DMS53 treated with DMSO at 0.1 percent for 48 hours (cell line): ENCODE measurements around the gene GID4.
A peak's percentile ranks its signal among the peaks of the same experiment; 100 is the strongest.
"Not testable (repeated sequence)": the region's sequence is repeated elsewhere in the genome, so short reads cannot be mapped to it uniquely, and the experiment has no call there.

Experiments used
- DNase-seq: peaks from one replicate; lab custom pipeline; 2025; ENCODE audit not compliant: unreplicated experiment; lab: John Stamatoyannopoulos, UW

GID4 gene

DNA sequence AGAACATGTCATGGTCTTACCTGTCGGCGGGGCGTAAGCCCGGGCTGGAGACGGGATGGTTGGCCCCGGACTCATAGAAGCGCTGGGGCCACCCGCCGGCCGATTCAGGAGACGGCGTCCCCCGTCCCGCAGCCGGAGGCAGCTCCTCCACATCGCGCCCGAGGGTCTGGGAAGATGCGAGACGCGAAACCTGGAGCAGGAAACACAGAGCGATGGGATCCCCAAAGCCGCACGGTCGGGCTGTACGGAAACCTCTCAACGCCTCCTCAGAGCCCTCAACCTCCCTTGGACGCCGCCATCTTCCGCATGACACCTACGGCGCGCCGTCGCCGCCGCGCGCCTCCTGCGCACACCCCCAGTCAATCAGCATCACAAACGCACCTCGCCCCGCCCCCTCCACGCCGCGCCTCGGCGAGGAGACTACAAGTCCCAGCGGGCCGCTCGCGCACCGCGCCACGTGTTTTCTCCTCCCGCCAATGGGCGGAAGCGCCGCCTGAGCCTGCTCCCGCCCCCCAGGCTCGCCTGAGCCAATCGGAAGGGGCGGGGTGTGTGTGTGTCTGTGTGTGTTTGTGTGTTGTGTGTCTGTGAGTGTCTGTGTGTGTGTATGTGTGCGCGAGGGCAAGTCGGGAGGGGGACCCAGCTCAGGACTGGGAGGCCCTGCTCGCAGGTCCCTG is at the start of gene GID4, which contains the start of gene ATPAF2:
Gene GID4, plus strand, starts transcription at position 548 of the 674 bp plus-strand sequence. Its CDS starts 57 bp downstream, at position 605.
Gene ATPAF2, minus strand, starts transcription at position 308 of the 674 bp plus-strand sequence. Its CDS starts 155 bp downstream, at position 153.
- peak; percentile 88 for DNase-seq

DNA sequence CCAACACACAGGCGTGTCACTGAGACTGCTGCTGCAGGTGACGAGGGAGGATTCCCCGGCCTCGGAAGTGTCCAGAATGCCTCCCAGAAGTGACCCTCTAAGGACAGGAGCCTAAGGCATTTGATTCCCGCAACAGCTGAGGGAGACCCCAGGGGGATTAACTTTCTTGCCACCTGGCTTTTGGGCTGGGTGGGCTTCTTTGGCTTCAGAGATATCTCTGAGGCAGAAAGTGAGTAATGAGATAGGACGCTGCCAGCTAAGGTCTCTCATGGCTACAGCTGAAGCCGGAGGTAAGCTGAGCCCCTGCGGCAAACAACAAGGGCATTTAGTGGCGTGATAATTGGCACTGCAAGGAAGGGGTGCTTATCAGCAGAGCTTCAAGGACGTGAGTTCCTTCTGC is 49.6 kb upstream of the GID4 start:
- DNase-seq, result no peak

DNA sequence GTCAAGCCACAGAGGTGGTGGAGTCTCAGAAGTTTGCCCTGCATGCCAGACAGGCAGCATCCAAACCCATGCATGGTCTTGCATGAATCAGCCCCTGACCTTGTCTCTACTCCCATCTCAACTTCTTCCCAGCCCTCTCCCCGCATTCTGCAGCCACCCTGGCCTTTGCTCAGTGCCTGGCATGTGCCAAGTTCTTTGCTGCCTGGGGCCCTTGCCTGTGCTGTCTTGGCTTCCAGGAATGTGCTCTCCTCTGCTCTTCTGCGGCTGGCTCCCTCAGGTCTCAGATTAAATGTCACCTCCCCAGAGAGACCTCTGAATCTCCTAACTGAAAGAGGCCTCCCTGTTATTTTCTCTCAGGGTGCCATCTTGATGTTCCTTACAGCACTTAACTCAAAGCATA is 48.9 kb upstream of the GID4 start:
- DNase-seq, result no peak

DNA sequence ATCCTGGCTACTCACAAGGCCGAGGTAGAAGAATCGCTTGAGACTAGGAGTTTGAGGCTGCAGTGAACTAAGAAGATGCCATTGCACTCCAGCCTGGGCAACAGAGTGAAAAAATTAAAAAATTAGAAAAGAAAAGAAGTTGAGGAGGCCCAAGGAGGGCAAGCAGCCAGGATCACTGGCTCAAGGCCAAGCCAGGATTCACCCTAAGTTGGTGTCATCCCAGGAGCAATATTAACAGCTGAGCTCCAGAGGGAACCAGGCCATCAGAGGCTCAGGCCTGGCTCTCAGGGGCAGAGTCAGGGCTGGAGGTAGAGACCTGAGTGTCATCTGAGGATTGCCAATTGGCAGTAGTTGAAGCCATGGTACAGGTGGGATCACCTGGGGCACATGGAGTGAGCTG is 45.8 kb upstream of the GID4 start:
- no peak for DNase-seq

DNA sequence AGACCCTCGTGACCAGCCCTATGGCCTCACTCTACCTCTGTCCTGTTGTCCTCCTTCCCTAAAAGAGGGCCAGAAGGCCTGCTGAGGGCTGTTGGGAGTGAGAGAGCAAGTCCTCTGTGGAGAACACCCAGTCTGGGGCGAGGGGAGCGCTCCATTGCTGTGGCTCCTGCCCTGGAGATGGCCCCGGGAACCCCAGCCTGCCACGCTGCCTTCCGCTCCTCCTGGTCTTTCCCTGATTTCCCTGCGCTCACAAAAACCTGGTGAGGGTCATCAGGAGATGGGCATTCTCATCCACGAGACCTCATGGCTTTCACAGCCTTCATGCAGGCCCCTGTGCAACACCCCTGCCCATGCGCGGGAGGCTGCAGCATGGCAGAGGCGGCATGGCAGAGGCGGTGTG is 45.4 kb upstream of the GID4 start:
- no peak for DNase-seq

DNA sequence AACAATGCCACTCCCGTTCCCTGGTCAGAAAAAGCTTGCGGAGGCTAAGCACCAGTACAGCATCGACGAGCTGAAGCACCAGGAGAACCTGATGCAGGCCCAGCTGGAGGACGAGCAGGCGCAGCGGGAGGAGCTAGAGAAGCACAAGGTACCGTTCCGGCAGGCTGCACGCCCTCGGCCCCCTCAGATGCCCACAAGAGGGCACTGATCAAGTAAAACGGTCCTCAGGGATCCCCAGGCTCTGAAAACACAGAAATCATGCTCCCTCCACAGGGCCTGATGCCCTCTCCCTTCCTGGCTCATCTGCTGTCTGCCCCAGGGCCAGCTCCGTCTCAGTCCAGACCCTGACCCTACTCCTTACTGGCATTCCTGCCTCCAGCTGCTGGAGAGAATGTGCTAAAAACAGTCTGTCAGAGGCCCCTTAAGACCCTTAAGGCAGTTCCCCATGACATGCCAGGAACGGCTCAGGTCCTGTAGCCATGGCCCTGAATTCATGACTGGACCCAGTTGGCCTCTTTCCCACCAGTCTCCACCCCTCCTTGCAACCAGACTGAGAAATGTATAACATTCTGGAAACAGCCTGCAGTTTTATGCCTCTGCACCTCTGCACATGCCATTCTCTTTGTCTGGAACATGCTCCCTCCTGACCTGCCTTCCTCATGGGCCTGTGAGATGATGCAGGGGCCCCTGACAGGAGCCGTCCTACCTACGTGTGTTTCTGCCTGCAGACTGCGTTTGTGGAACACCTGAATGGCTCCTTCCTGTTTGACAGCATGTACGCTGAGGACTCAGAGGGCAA is 44.7 kb upstream of the GID4 start:
- DNase-seq, result no peak

DNA sequence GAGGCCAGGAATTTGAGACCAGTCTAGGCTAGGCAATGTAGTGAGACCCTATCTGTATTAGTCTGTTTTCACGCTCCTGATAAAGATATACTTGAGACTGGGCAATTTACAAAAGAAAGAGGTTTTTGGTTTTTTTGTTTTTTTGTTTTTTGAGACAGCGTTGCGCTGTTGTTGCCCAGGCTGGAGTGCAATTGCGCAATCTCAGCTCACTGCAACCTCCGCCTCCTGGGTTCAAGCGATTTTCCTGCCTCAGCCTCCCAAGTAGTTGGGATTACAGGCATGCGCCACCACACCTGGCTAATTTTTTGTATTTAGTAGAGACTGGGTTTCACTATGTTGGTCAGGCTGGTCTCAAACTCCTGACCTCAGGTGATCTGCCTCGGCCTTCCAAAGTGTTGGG is 43.3 kb upstream of the GID4 start:
- not testable (repeated sequence) for DNase-seq

DNA sequence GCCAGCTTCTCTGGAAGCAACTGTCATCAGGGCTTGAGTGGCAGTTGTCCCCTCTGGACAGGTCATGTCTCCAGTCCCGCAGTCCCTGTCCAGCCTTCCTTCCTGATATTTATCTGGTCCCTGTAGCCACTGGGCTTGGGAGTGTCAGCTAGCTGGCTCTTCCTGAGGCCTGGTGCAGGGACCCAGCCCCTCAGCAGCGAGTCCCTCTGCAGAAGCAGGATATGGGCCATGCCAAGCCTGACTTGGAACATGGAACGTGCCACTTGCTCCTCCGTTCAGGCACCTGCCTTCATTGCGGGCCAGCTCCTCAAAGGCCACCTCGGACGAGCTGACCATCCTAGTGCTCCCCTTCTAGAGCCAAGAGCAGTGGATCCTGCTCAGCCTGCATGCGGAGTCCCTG is 40.3 kb upstream of the GID4 start:
- DNase-seq, result no peak

DNA sequence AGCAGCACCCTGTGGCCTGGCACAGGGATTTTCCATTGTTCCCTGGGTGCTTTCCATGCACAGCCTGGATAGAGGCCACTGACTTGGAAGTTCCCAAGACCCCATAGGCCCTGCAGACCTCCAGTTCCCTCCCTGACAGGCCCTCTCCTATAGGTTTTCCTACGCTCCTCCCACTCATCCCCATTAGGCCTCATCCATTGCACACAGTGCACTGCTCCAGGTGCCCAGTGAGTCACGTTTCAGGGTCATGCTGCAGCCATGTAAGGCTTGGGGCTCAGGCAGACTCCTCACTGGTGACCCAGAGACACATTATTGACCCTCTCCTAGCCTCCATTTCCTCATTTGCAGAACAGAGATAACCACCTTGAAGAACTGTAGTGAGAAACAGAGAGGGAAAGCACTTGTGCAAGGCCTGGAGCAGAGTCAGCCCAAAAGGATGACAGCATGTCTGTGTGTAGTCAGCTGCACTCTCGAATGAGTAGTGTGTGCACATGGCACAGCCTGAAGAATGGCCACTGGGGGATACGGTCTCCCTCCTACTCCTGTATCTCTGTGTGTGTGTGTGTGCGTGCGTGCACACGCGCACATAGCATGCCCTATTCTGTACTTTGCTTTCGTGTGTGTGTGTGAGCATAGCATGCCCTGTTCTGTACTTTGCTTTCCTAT is 39.7 kb upstream of the GID4 start:
- no peak for DNase-seq

DNA sequence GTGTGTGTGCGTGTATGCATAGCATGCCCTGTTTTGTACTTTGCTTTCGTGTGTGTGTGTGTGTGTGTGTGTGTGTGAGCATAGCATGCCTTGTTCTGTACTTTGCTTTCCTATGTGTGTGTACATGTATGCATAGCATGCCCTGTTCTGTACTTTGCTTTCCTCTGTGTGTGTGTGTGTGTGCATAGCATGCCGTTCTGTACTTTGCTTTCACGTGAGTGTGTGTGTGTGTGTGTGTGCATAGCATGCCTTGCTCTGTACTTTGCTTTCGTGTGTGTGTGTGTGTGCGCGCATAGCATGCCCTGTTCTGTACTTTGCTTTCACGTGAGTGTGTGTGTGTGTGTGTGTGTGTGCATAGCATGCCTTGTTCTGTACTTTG is 39.2 kb upstream of the GID4 start:
- no peak for DNase-seq

DNA sequence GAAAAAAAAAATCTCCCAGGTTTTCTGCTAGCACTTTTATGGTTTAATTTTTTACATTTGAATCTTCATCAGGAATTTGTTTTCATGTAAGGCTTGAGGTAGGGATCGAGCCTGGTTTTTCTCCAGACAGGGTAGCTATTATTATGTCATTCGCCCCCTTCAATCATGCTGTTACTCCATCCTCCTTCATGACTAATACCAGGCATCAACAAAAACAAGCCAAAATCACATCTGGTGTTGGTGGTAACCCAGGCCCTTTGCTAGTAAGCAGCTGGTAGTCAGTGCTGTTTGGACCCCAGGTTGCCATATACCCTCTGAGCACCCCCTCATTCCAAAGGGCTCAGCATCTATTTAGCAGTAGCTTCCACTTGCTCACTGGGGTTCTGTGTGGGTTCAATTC is 37.0 kb upstream of the GID4 start:
- DNase-seq, result no peak

DNA sequence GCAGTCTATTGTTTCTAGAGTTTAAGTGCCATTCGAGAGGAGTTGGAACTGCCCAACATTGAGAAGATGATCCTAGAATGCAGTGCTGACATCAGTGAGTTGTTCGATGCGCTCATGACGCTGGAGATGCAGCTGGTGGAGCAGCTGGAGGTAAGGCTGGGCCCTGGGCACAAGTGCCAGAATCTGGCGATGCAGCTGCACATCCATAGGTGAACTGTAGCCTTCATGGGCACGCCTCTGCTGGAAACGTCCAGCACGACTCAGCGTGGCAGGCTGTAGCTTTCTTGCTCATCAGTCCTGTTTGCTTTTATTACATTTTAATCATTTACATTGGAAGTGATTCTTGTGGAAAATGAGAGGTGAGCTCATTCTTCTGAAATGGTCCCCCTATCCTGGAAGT is 34.9 kb upstream of the GID4 start:
- DNase-seq, result no peak

DNA sequence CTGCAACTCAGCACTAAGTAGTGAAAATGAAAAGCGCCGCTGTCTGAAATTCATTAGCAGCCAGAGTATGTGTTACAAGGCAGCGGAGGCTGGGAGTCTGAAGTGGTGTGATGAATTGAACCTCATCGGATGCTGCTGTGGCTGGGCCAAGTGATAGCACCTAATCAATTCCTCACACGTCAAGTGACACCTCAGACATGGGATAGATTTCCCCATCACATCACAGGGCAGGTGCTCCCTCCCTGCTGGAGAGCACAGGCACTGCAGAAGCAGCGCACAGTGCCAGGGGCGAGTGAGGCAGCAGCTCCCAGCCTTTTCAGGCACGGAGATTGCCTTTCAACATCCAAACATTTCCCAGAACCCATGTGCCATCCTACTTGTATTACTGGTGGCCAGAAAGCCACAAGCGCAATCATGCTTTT is 34.3 kb upstream of the GID4 start:
- no peak for DNase-seq

DNA sequence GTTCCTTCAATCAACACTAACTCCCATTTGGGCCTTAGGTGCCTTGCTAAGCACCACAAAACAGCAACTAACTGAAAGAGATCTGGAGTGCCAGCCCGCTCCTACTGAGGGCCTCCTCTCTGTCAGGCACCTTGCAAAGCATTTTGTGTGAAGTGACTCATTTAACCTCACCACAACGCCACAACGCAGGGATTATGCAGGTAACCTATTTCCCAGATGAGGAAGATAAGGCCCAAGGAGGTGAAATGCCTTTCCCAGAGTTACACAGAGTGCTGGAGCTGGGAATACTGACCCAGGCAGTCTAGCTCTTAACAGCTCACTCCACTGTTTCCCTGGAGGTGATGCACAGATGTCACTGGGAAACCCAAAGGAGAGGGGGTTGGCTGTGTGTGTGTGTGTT is 33.7 kb upstream of the GID4 start:
- no peak for DNase-seq

DNA sequence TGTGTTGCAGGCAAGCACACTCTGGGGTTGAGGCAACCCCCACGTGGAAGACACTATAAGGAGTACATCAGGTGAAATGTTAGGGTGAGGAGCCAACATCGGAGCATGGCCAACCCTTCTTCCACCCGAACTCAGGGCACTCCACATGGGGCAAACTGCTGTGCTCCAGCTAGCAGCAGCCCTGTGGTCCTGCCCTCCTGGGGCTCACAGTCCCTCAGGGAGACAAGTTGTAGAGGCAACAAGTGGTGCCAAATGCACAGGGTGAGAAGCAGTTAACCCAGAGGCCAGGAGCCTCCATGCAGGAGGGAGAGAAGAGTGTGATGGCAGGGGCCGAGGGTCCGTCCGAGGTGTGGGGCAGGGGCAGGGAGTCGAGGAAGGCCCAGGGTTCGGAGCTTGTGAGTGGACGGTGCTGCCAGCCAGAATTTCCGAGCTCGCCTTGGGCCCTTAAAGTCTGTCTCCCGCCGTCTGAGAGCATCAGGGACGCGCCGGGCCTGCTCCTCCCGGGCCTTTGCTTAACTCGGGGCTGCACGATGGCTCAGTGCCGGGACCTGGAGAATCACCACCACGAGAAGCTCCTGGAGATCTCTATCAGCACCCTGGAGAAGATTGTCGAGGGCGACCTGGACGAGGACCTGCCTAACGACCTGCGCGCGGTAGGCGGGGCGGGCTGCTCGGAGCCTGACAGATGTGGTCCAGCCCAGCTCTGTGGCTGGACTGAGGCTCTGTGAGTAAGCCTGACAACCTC is 32.5 kb upstream of the GID4 start:
- no peak for DNase-seq

DNA sequence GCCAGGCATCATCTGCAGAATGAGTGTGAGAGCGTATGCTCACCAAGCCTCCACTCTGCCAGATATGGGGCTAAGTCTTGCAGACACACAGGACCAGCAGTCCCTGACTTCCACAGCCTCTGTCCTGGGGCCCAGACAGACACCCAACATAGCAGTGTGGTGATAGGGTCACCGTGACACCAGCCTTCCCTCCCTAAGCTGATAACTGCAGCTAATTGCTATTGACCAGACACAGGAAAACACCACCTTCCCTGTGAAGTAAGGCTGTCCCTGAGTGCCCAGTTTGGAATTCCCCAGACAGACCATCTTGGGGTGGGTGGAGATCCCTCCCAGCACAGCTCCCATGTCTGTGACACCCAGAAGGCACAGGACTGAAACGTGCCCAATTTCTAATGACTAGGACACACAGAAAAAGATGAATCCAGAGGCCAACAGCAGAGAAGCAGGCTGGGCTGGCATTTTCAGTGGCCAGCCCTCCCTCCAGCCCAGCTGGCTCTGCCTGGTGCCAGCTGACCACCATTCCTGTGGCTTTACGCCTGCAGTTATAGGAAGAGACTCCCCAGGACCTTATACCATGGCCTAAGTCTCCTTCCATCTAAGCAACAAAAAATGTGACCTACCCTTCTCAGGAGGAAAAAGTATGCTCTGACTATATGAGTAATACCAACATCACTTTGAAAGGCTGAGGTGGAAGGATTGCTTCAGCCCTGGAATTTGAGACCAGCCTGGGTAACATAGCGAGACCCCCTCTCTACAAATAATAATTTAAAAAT is 30.5 kb upstream of the GID4 start:
- DNase-seq, result no peak

DNA sequence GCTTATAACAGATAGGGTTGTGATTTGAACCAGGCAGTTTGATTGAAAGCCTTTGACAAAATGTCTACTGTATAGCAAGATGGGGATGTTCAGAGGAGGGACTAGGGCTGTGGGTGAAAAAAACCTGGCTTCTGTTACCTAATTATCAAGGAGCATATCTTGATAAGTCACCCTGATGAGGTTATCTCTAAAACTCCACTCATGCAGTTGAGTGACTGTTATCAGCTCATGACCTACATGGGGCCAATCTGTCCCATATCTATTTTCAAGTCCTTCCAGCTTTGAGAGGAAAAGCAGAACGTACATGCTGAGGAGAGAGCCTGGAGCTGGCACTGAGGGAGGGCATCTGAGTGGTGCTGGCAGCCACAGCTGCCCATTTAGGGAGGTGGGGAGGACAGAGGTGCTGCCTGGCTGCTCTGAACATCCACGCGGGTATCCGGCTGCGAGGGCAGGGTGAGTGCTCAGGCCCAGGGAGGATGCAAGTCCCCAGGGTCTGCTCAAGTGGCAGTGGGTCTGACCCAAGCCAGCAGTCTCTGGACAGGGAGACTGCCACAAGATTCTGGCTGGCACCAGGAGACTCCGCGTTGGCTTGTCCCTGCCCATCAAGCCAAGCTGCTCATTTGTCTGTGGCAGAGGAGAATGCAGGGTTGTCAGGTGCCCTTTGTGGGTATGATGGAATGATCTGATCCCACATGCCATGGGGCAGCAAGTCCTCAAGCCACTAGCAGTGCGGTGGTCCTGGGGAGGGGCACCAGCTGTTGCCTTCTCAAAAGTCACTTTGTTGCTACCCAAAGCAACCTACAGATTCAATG is 29.4 kb upstream of the GID4 start:
- DNase-seq, result no peak

DNA sequence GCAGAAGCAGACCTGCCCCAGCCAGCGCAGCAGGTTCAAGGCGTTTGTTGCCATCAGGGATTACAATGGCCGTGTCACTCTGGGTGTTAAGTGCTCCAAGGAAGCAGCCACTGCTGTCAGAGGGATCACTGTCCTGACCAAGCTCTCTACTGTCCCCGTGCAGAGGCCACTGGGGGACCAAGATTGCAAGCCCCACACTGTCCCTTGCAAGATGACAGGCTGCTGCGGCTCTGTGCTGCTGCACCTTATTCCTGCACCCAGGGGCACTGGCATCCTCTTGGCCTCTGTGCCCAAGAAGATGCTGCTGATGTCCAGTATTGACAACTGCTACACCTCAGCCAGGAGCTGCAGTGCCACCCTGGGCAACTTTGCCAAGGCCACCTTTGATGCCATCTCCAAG is 27.9 kb upstream of the GID4 start:
- no peak for DNase-seq

DNA sequence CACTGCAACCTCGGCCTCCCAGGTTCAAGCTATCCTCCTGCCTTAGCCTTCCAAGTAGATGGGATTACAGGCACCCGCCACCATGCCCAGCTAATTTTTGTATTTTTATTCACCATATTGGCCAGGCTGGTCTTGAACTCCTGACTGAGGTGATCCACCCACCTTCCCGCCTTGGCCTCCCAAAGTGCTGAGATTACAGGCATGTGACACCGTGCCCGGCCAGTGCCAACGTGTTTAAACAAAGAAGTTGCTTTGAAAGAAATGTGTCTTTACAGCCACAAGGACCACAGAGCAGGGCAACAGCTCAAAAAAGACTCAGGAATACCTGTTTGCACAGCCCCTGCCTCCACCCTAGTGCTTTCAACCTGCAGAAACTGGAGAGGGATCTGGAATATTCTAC is 25.2 kb upstream of the GID4 start:
- no peak for DNase-seq

DNA sequence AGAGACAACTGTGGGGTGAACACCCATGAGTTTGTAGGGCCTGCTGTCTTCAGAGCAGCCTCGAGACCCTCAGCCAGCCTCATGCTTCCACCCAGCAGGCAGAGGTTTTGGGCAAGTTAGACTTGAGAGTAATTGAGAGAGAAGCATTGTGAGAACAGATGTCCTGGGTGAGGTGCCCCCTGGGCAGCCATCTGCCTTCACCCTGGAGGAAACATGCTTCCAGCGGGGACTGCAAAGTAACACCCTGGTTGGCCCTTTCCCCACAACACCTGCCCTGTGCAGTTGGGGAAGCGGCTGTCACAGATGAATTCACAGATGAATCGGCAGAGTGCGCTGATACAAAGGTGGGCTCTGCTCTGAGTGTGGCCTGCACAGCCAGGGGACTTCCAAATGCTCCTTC is 23.6 kb upstream of the GID4 start:
- no peak for DNase-seq
